OCI-LY7 (cell line): Measurements from ENCODE around the gene BBS9. TPM values are rescaled to one million over a fixed set of nuclear protein-coding genes. Genes with fewer than 3 reads are reported as not detected.

ENCODE experiments used
- BruUV-seq: library from RNA; stranded (reverse); fragments of 400-500 nt; replicated peaks from 2 replicates; lab custom pipeline; 2021; lab: Mats Ljungman, UMichigan
- CTCF ChIA-PET: fragments of 300-600 bp; sonication (Branson Sonifier 250); formaldehyde crosslinking; loops from one replicate; lab custom pipeline; 2022; ENCODE audit warnings: antibody characterized with exemption; ENCODE audit not compliant: unreplicated experiment; lab: Charles Lee
- POLR2A ChIA-PET: fragments of 300-600 bp; sonication (Branson Sonifier 250); formaldehyde crosslinking; loops from one replicate; lab custom pipeline; 2022; ENCODE audit warnings: antibody characterized with exemption; lab: Charles Lee
- DNase-seq: peaks from one replicate; pipeline ENCODE4 v3.0.0-alpha.2; 2015; ENCODE audit warnings: low spot score
- H2AFZ ChIP-seq: fragments of 200-600 bp; sonication (generic), shearing (Covaris generic); 2 replicates; pipeline ENCODE4 v1.6.1; 2014; ENCODE audit warnings: mild to moderate bottlenecking, antibody characterized with exemption, low read length, moderate library complexity
- H3K27ac ChIP-seq: fragments of 200-600 bp; sonication (generic); 2 replicates; pipeline ENCODE4 v1.5.1; 2014; ENCODE audit warnings: mixed run types, low read depth, mild to moderate bottlenecking, moderate library complexity, low read length, inconsistent platforms; ENCODE audit not compliant: poor library complexity, severe bottlenecking
- H3K36me3 ChIP-seq: fragments of 200-600 bp; sonication (generic); 2 replicates; pipeline ENCODE4 v1.6.1; 2014; ENCODE audit warnings: mild to moderate bottlenecking, antibody characterized with exemption, low read length, moderate library complexity, mixed read lengths; ENCODE audit not compliant: insufficient read depth
- H3K4me1 ChIP-seq: fragments of 200-600 bp; sonication (generic); 2 replicates; pipeline ENCODE4 v1.5.1; 2014; ENCODE audit warnings: mild to moderate bottlenecking, low read length; ENCODE audit not compliant: insufficient read depth, poor library complexity, severe bottlenecking
- H3K4me2 ChIP-seq: fragments of 200-600 bp; sonication (generic); 2 replicates; pipeline ENCODE4 v1.6.1; 2014; ENCODE audit warnings: mild to moderate bottlenecking, low read length
- H3K4me3 ChIP-seq: fragments of 200-600 bp; sonication (generic); 2 replicates; pipeline ENCODE4 v1.5.1; 2014; ENCODE audit warnings: mild to moderate bottlenecking, low read depth, low read length; ENCODE audit not compliant: poor library complexity, severe bottlenecking
- H3K79me2 ChIP-seq: fragments of 200-600 bp; sonication (generic); 2 replicates; pipeline ENCODE4 v1.6.1; 2016; ENCODE audit warnings: low read depth, mild to moderate bottlenecking, low read length, moderate library complexity, mixed read lengths; ENCODE audit not compliant: insufficient read depth
- H3K9me2 ChIP-seq: fragments of 200-600 bp; sonication (generic); 2 replicates; pipeline ENCODE4 v1.6.1; 2016; ENCODE audit warnings: mild to moderate bottlenecking, low read length, mixed read lengths; ENCODE audit not compliant: insufficient read depth
- H3K9me3 ChIP-seq: fragments of 200-600 bp; sonication (generic); 2 replicates; pipeline ENCODE4 v1.6.1; 2014; ENCODE audit warnings: mild to moderate bottlenecking, mixed run types, low read length, mixed read lengths
- H4K20me1 ChIP-seq: fragments of 200-600 bp; sonication (generic); 2 replicates; pipeline ENCODE4 v1.6.1; 2014; ENCODE audit warnings: mild to moderate bottlenecking, antibody characterized with exemption, low read length, moderate library complexity, mixed read lengths; ENCODE audit not compliant: insufficient read depth
- EZH2phosphoT487 ChIP-seq: fragments of 200-600 bp; sonication (generic); IDR thresholded peaks from 2 replicates; pipeline ENCODE4 v1.6.1; 2018; ENCODE audit warnings: low read depth, borderline replicate concordance, mild to moderate bottlenecking, mixed run types, antibody characterized with exemption, low read length, moderate library complexity, mixed read lengths
- intact Hi-C: fragments of 100-400 bp; cut with micrococcal nuclease; formaldehyde crosslinking; loops from one replicate; pipeline ENCODE4 v1.10.0; 2022; ENCODE audit not compliant: unreplicated experiment
- total RNA-seq, 2 experiments: library from RNA; depleted of rRNA in 1 of 2; stranded (reverse); fragments of >200 nt in 1 of 2; shearing (Covaris generic) in 1 of 2; gene quantifications; 2 replicates each; pipeline ENCODE4 v1.2.3, GENCODE V29; 2014 to 2022
- TF ChIP-seq, protein P1 (sequence below): fragments of 200-600 bp; sonication (generic); conservative IDR thresholded peaks from 2 replicates; pipeline ENCODE4 v1.5.1; 2014; ENCODE audit warnings: mild to moderate bottlenecking, antibody characterized with exemption, low read length, moderate library complexity, mixed read lengths

The BBS9 gene
- total RNA-seq, 2 experiments from 2014 or later, result 6.8 to 14.8 TPM

- Histone ChIP-seq H3K36me3 (no peaks in the 10 kb centered on the region), H3K27ac (no peak overlapping the region), H2AFZ (no peak overlapping the region), H4K20me1 (no peaks in the 10 kb centered on the region), H3K9me2 (no peaks in the 10 kb centered on the region), H3K4me1 (no peaks in the 10 kb centered on the region), H3K79me2 (no peaks in the 10 kb centered on the region), H3K4me3 (no peak overlapping the region), H3K4me2 (no peak overlapping the region), H3K9me3 (no peaks in the 10 kb centered on the region)
- ChIA-PET CTCF (no interaction called here), POLR2A (interaction anchor here (0.6 kb wide), 1 partner anchor 36 kb away, joined by 3 read pairs; no protein-coding TSS in a partner anchor)
- no TSS peak for BruUV-seq
- DNase-seq, result no peak
- no peak for TF ChIP-seq EZH2phosphoT487
- TF ChIP-seq, protein P1, sequence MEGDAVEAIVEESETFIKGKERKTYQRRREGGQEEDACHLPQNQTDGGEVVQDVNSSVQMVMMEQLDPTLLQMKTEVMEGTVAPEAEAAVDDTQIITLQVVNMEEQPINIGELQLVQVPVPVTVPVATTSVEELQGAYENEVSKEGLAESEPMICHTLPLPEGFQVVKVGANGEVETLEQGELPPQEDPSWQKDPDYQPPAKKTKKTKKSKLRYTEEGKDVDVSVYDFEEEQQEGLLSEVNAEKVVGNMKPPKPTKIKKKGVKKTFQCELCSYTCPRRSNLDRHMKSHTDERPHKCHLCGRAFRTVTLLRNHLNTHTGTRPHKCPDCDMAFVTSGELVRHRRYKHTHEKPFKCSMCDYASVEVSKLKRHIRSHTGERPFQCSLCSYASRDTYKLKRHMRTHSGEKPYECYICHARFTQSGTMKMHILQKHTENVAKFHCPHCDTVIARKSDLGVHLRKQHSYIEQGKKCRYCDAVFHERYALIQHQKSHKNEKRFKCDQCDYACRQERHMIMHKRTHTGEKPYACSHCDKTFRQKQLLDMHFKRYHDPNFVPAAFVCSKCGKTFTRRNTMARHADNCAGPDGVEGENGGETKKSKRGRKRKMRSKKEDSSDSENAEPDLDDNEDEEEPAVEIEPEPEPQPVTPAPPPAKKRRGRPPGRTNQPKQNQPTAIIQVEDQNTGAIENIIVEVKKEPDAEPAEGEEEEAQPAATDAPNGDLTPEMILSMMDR, result no peak
- intact Hi-C loops, result no loop called here
These were observed 181.2 kb downstream of the BBS9 start for GRCh38 chr7:33310546-33310945.

- Histone ChIP-seq H3K4me3 (no peak overlapping the region), H3K9me3 (no peaks in the 10 kb centered on the region)
- CTCF ChIA-PET, result no interaction called here
These were observed 196.6 kb downstream of the BBS9 start for GRCh38 chr7:33325754-33326484.

GRCh38 chr7:33326485-33326848, 197.1 kb downstream of the BBS9 start:
- Histone ChIP-seq H3K27ac (no peak overlapping the region), H3K79me2 (no peaks in the 10 kb centered on the region), H2AFZ (no peak overlapping the region), H3K4me3 (no peak overlapping the region), H4K20me1 (no peaks in the 10 kb centered on the region), H3K4me2 (no peak overlapping the region), H3K4me1 (no peaks in the 10 kb centered on the region), H3K36me3 (no peaks in the 10 kb centered on the region), H3K9me2 (no peaks in the 10 kb centered on the region), H3K9me3 (no peaks in the 10 kb centered on the region)
- BruUV-seq, result no TSS peak
- DNase-seq, result no peak
- ChIA-PET POLR2A (no interaction called here), CTCF (no interaction called here)
- intact Hi-C loops, result no loop called here
- TF ChIP-seq, protein P1, result no peak
- no peak for TF ChIP-seq EZH2phosphoT487

More at GRCh38 chr7:33325754-33326484, 196.6 kb downstream of the BBS9 start:
- Histone ChIP-seq H3K79me2 (no peaks in the 10 kb centered on the region), H3K4me1 (no peaks in the 10 kb centered on the region), H2AFZ (no peak overlapping the region), H3K4me2 (no peak overlapping the region), H3K27ac (no peak overlapping the region), H4K20me1 (no peaks in the 10 kb centered on the region), H3K9me2 (no peaks in the 10 kb centered on the region), H3K36me3 (no peaks in the 10 kb centered on the region)
- POLR2A ChIA-PET, result no interaction called here
- no peak for TF ChIP-seq EZH2phosphoT487
- TF ChIP-seq, protein P1, result no peak
- DNase-seq, result no peak
- intact Hi-C loops, result no loop called here
- no TSS peak for BruUV-seq
